T-helper 1 cell treated with Interleukin-12 subunit alpha and Interleukin-12 subunit beta and Interleukin-4 antibody, amounts not matched to agents 30 μg/mL and 1 μg/mL, for 36 hours (primary cell): ENCODE results near the gene GBE1.
"Not testable (repeated sequence)": the region's sequence is repeated elsewhere in the genome, so short reads cannot be mapped to it uniquely, and the experiment has no call there.

ENCODE experiments used
- H3K27ac Mint-ChIP-seq: one replicate; pipeline ENCODE4 v1.8.0; 2021; ENCODE audit warnings: mild to moderate bottlenecking, mixed read lengths
- H3K27me3 Mint-ChIP-seq: one replicate; pipeline ENCODE4 v1.8.0; 2021; ENCODE audit warnings: low read depth, mixed read lengths
- H3K36me3 Mint-ChIP-seq: one replicate; pipeline ENCODE4 v1.8.0; 2021; ENCODE audit warnings: low read depth, mixed read lengths
- H3K4me1 Mint-ChIP-seq: one replicate; pipeline ENCODE4 v1.8.0; 2021; ENCODE audit warnings: low read depth, mixed read lengths
- H3K4me3 Mint-ChIP-seq: one replicate; pipeline ENCODE4 v1.8.0; 2021; ENCODE audit warnings: mild to moderate bottlenecking, moderate library complexity, mixed read lengths
- H3K9me3 Mint-ChIP-seq: one replicate; pipeline ENCODE4 v1.8.0; 2021; ENCODE audit warnings: mixed read lengths

GBE1 gene

DNA sequence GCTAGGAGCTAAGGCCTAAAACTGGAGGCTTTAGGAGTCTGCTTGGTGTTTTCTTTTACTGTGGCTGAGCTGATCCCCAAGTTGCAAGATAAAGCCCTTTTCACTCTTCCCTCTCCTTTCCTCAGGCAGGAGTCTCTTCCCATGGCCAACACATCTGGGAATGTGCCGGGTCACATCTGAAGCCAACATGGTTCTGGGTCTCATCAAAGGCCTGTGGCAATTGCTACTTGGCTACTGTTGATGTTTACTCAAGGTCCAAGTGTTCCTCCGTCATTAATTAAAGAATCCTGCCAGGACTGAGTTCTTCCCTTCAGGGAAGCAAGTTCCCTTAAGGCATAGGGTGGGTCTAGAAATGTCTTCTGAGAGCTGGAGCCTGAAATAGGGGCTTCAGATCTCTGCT lies 230.2 kb downstream of the GBE1 start:
- peaks cover 33% of the 10 kb centered on the region for H3K36me3 Mint-ChIP-seq
- H3K9me3 Mint-ChIP-seq, result peaks cover 8% of the 10 kb centered on the region
- no peak overlapping the region for H3K27ac Mint-ChIP-seq
- no peak overlapping the region for H3K4me3 Mint-ChIP-seq
- H3K4me1 Mint-ChIP-seq, result no peaks in the 10 kb centered on the region
- no peaks in the 10 kb centered on the region for H3K27me3 Mint-ChIP-seq

DNA sequence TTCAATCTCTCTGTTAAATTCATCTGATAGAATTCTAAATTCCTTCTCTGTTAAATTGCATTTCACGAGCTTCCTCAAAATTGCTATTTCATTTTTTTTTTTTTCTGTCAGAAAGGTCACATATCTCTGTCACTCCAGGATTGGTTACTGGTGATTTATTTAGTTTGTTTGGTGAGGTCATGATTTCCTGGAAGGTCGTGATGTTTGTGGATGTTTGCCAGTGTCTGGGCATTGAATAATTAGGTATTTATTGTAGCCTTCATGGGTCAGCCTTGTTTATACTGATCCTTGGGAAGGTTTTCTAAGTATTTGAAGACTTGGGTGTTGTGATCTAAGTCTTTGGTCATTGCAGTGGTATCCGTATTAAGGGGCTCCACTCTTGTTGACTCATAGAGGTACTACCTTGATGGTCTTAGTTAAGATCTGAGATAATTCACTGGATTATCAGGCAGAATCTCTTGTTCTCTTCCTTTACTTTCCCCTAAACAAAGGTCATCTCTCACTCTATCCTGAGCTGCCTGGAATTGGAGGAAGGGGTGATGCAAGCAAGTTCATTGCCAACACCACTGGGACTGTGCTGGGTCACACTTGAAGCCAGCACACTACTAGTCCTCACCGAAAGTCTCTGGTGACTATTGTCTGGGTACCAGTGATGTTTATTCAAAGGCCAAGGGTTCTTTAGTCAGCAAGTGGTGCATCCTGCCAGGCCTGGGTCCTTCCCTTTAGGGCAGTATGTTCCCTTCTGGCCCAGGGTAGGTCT lies 231.1 kb downstream of the GBE1 start:
- Mint-ChIP-seq H3K9me3 (peaks cover 14% of the 10 kb centered on the region), H3K27me3 (no peaks in the 10 kb centered on the region), H3K27ac (no peak overlapping the region), H3K36me3 (peaks cover 39% of the 10 kb centered on the region), H3K4me3 (no peak overlapping the region), H3K4me1 (no peaks in the 10 kb centered on the region)

DNA sequence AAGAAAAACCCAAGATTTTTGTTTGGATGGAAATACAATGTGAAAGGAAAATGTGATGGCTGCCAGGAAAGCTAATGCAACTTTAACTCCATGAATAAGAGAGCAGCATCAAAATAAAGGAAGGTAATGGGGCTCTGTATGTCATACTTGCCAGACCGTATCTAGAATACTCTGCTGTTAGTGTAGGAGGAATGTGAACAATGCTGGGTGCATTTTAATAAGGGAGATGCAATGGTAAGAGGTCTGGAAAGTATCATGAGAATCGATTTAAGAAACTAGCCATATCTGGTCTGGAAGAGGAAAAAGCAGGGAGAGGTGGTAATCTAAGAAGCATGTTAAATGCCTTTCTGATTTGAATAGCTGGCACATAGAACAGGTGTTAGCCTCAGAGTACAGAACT lies 239.6 kb downstream of the GBE1 start:
- Mint-ChIP-seq H3K4me1 (no peaks in the 10 kb centered on the region), H3K27ac (no peak overlapping the region), H3K27me3 (no peaks in the 10 kb centered on the region), H3K36me3 (peaks cover 7% of the 10 kb centered on the region), H3K9me3 (peaks cover 9% of the 10 kb centered on the region), H3K4me3 (no peak overlapping the region)

DNA sequence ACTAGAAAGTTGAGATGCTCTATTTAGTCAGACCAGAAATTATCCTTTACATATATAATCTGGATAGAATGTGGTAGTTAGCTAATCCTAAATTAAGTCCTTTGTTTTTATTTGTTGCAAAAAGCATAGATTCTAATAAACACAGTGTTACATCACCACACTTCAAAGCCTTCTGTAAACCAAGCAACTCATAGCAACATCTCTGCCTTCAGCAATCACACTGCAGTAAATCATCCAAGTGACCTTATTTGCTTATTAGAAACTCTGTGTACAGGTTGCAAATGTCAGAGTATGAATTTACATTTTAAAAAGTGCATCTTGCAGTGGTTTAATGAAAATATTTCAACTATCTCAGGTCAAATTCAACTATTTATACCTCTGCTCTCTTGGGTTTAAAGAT lies 242.5 kb downstream of the GBE1 start:
- H3K27me3 Mint-ChIP-seq, result no peaks in the 10 kb centered on the region
- H3K27ac Mint-ChIP-seq, result no peak overlapping the region
- no peak overlapping the region for H3K4me3 Mint-ChIP-seq
- no peaks in the 10 kb centered on the region for H3K4me1 Mint-ChIP-seq
- no peaks in the 10 kb centered on the region for H3K36me3 Mint-ChIP-seq
- H3K9me3 Mint-ChIP-seq, result no peaks in the 10 kb centered on the region

DNA sequence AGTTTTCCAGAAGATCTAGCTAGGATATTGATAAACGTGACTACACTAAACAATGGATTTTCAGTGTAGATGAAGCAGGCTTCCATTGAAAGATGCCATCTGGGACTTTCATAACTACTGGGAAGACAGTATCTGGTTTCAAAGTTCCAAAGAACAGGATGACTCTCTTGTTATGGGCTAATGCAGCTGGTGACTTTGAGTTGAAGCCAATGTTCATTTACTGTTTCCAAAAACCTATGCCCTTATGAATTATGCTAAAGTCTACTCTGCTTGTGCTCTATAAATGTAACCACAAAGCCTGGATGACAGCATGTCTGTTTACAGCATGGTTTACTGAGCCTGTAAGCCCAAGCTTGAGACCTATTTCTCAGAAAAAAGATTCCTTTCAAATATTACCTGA lies 245.4 kb downstream of the GBE1 start:
- no peaks in the 10 kb centered on the region for H3K4me1 Mint-ChIP-seq
- H3K27ac Mint-ChIP-seq, result no peak overlapping the region
- no peak overlapping the region for H3K4me3 Mint-ChIP-seq
- H3K9me3 Mint-ChIP-seq, result no peaks in the 10 kb centered on the region
- peaks cover 1% of the 10 kb centered on the region for H3K36me3 Mint-ChIP-seq
- no peaks in the 10 kb centered on the region for H3K27me3 Mint-ChIP-seq

DNA sequence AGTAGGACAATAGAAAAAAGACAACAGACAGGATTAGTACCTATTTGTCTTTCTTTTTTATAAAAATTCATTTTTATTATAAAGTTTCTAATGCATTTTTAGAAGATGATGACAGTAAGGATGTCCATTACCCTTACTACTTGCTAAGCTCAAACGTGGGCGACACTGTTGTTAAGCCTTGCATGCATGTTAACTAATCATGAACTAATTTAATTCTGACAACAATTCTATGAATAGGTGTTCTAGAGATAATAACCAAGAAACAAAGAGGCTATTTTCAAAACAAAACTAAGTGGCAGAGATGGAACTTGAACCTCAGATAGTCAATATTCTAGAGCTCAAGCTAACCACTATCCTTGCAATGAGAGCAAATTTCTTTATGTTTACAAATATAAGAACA lies 247.9 kb downstream of the GBE1 start:
- Mint-ChIP-seq H3K36me3 (peaks cover 1% of the 10 kb centered on the region), H3K9me3 (no peaks in the 10 kb centered on the region), H3K27ac (no peak overlapping the region), H3K4me1 (no peaks in the 10 kb centered on the region), H3K27me3 (no peaks in the 10 kb centered on the region), H3K4me3 (no peak overlapping the region)

DNA sequence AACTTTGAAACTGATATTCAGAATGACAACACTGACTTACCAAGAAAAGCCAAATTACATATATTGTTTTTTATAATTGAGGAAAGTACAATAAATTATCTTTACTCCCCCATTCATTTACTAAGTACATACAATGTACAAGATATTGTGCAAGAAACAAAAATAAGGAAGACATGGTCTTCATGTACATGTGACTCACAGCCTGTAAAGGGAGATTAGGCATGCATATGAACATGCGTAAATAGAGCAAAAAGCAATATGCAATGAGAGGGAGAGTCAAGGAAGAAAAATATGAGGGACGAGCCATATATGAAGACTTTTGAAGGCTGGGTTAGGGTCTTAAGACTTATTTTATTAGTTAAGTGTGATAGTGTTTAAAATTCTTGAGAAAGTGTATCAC lies 258.4 kb downstream of the GBE1 start:
- Mint-ChIP-seq H3K4me3 (no peak overlapping the region), H3K9me3 (no peaks in the 10 kb centered on the region), H3K27ac (no peak overlapping the region), H3K4me1 (no peaks in the 10 kb centered on the region), H3K27me3 (no peaks in the 10 kb centered on the region), H3K36me3 (no peaks in the 10 kb centered on the region)

DNA sequence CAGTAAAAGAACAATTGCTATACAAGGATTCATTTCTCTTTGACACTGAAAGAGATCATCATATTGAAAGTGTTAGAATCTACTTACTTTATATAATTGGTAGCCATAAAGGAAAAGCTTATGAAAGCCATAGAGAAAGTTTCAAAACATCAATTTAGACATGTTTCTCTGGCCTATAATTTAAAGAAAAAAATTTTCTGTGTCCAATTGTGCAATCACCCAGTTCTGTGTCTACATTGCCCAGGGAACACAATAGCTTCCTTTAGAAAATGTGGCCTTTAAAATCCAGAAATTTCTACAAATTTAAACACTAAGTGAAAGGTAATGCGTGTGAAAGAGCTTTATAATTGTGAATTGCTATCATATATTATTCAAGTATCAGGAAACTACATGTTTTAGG lies 259.2 kb downstream of the GBE1 start:
- H3K9me3 Mint-ChIP-seq, result no peaks in the 10 kb centered on the region
- no peak overlapping the region for H3K4me3 Mint-ChIP-seq
- H3K4me1 Mint-ChIP-seq, result no peaks in the 10 kb centered on the region
- H3K27me3 Mint-ChIP-seq, result no peaks in the 10 kb centered on the region
- H3K27ac Mint-ChIP-seq, result no peak overlapping the region
- H3K36me3 Mint-ChIP-seq, result no peaks in the 10 kb centered on the region

DNA sequence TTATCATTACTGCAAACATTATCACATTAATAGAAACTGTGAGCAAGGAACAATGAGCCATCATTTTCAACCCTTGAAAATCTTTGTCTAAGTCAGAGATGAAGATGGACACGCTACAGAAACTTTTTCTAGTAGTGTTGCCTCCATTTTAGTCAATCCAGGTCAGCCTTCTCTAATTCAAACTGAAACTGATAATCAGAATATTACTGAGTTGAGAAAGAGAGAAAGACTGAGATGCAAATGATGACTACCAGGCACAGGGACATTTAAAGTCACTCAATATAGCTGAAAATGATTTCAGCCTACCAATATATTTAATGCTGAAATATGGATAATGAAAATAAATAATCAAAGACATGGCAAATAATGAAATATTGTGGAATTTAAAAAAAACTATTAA lies 261.4 kb downstream of the GBE1 start:
- Mint-ChIP-seq H3K27me3 (no peaks in the 10 kb centered on the region), H3K4me1 (no peaks in the 10 kb centered on the region), H3K4me3 (no peak overlapping the region), H3K36me3 (no peaks in the 10 kb centered on the region), H3K27ac (no peak overlapping the region), H3K9me3 (no peaks in the 10 kb centered on the region)

DNA sequence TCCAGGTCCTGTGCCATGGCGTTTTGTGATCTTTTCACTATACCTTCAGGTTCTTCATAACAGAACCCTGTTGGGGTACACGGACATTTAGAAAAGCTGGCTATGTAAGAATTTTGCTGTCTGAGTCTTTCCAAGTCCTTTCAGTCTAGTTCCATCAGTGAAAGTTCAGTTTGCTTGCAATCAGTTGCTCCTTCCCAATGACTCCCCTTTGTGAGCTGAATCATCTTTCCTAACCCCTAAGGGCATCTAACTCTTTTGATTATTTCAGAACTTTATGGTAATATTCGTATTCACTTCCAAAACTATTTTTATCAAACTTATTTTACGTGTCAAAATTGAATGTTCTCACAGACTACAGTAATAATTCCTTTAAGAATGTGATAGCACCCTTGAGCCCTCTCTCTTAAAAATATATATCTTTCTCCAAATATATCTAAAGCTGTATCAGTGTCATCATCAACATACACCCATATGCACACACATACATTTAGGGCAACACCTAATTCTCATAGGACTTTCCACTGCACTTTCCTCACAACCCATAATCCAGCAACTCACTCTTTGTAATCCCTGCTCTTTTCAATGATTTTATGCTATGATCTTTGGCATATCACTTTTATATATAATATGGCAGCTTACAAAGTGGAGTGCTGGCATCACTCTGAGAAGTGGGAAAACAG lies 263.7 kb downstream of the GBE1 start:
- Mint-ChIP-seq H3K36me3 (no peaks in the 10 kb centered on the region), H3K9me3 (no peaks in the 10 kb centered on the region), H3K27me3 (no peaks in the 10 kb centered on the region), H3K27ac (no peak overlapping the region), H3K4me1 (no peaks in the 10 kb centered on the region), H3K4me3 (no peak overlapping the region)

DNA sequence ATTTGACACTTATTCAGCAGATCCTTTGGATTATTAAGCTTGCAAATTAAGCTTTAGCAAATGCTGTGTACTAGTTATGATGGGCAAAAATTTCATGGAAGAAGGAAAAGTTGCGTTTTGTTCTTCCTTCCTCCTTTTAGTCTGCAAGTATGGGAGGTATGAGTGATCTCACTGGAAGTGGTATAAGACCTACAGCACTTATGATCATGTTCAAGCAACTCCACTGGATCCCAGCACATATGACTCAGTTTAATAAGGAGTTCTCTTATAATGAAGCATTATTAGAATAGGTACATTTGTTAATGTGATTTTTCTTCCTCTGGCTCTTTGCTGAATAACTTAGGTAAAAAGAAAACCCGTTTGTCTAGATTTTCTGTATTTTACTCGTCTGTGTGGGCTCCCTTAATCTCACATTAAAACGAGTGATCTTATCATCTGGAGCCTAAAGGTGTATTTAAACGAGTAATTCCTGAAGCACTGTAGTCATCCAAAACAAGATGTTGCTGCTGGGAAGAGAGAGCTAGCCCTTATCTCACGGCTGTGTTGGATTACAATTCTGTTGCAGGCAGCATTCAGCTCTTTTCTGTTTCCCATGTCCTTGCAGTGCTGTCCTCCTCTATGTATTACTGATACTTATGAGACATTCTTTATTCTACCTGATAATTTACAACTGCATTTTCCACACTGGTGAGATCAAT lies 264.9 kb downstream of the GBE1 start:
- Mint-ChIP-seq H3K9me3 (no peaks in the 10 kb centered on the region), H3K27me3 (no peaks in the 10 kb centered on the region), H3K27ac (no peak overlapping the region), H3K4me1 (no peaks in the 10 kb centered on the region), H3K36me3 (no peaks in the 10 kb centered on the region), H3K4me3 (no peak overlapping the region)

DNA sequence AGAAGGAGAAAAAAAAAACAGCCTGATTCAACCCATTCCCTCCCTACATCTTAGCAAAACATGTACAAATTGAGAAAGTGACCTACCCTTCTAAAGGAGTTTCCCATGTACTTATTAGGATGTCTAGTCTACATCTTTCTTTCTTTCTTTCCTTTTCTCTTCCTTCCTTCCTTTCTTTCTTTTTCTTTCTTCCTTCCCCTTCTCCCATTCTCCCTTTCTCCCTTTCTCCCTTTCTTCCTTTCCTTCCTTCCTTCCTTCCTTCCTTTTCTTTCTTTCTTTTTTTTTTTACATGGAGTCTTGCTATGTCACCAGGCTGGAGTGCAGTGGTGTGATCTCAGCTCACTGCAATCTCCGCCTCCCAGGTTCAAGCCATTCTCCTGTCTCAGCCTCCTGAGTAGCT lies 269.0 kb downstream of the GBE1 start:
- not testable (repeated sequence) for H3K36me3 Mint-ChIP-seq, H3K27me3 Mint-ChIP-seq, H3K27ac Mint-ChIP-seq, H3K4me3 Mint-ChIP-seq, H3K9me3 Mint-ChIP-seq, H3K4me1 Mint-ChIP-seq

DNA sequence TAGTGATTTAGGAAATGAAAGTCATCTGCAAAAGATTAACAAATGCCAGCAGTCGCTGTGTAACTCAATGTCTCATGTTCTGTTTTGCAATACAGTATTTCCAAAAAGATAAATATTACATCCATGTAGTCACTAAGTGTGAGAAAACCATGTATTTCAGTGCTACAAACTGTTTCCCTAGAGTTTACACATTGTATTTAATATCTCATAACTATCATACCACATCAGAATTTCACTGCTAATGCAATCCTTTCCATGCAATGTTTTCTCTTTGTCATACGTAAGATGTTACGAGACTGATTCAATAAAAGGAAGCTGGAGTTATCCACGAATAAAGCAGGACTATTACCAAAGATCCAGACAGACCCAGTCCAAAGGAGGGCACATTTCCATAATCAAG lies 269.4 kb downstream of the GBE1 start:
- Mint-ChIP-seq H3K9me3 (no peaks in the 10 kb centered on the region), H3K27ac (no peak overlapping the region)

DNA sequence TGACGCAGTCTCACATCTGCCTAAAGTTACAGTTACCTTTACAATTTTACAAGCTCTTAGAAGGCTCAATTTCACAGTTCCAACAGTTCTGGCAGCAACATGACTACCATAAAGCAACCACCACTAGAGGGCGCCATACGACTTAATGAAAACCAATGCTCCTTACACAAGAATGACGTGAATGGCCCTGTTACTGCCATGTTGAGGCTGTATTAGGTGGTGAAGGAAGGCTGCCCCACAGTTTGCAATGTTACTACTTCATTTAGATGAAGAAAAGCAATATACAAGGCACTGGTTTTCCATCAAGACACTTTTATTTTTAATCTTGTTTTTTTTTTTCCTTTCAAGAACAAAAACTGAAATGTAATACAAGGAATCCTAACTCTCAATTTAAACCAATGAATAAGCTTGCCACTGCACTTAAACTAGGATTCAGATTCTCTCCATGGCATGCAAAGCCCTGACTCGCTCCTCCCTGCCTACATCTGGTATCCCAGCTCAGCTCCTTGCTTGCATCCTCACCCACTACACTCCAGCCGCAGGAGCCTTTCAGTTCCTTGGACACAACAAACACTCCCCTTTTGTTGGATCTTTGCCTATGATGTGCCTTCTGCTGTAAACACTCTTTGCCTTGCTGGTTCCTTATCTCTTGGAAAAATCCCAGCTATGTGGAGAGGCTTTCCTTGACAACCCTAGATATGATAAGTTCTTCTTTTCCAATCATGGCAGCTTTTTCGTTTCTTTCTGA lies 270.7 kb downstream of the GBE1 start:
- H3K9me3 Mint-ChIP-seq, result no peaks in the 10 kb centered on the region
- no peaks in the 10 kb centered on the region for H3K36me3 Mint-ChIP-seq
- H3K27ac Mint-ChIP-seq, result no peak overlapping the region
- H3K4me1 Mint-ChIP-seq, result no peaks in the 10 kb centered on the region
- H3K4me3 Mint-ChIP-seq, result no peak overlapping the region
- H3K27me3 Mint-ChIP-seq, result no peaks in the 10 kb centered on the region

More for the DNA sequence above, 269.4 kb downstream of the GBE1 start:
- Mint-ChIP-seq H3K36me3 (no peaks in the 10 kb centered on the region), H3K27me3 (no peaks in the 10 kb centered on the region), H3K4me1 (no peaks in the 10 kb centered on the region), H3K4me3 (no peak overlapping the region)
